Measurements from ENCODE around the gene ITIH4. TPM values are rescaled to one million over a fixed set of nuclear protein-coding genes. Genes with fewer than 3 reads are reported as not detected.

Gene ITIH4
- total RNA-seq, 1 experiment from 2014 or later = 4.1 TPM

Small RNAs within 50 kb of the gene (microRNA-seq; reads per million reads assigned to microRNA genes)
- gene MIR8064 = not detected

Other genes starting within 250 kb of the ITIH4 start
- gene PBRM1, start 144.8 kb downstream of the ITIH4 start, total RNA-seq (2022) = 50.6 and 50.7 TPM in 2 replicates
- 125 and 134 TPM in 2 replicates for gene GNL3, start 144.6 kb downstream of the ITIH4 start, total RNA-seq (2022)
- gene GLT8D1, start 124.9 kb downstream of the ITIH4 start, total RNA-seq (2022) = 30.5 and 31.4 TPM in 2 replicates
- 141 and 153 TPM in 2 replicates for gene SPCS1, start 124.6 kb downstream of the ITIH4 start, total RNA-seq (2022)
- gene NEK4, start 59.7 kb downstream of the ITIH4 start, total RNA-seq (2022) = 39.2 and 40.5 TPM in 2 replicates
- 0.49 TPM in 1 of 2 replicates, not detected in the other for gene ITIH1, start 53.1 kb downstream of the ITIH4 start, total RNA-seq (2022)
- 0.23 and 0.27 TPM in 2 replicates for gene ITIH3, start 35.9 kb downstream of the ITIH4 start, total RNA-seq (2022)
- gene MUSTN1, start 4.3 kb upstream of the ITIH4 start, total RNA-seq (2022) = 1.8 TPM in 1 of 2 replicates, not detected in the other
- gene STIMATE, start 66.9 kb upstream of the ITIH4 start, total RNA-seq (2022) = 13.5 and 13.9 TPM in 2 replicates
- gene SFMBT1, start 215.4 kb upstream of the ITIH4 start, total RNA-seq (2022) = 45.3 and 47.4 TPM in 2 replicates